Testis (tissue), 3 donors: ENCODE data around the gene TFEB. TPM values are rescaled to one million over a fixed set of nuclear protein-coding genes. Genes with fewer than 3 reads are reported as not detected.

ENCODE experiments used
- DNase-seq: peaks from one replicate; pipeline ENCODE4 v3.0.0-alpha.2; 2019
- H3K27ac ChIP-seq, 2 donors: fragments of 200-600 bp; sonication (generic); one replicate each; pipeline ENCODE4 v1.5.1; 2019
- H3K27me3 ChIP-seq: fragments of 200-600 bp; sonication (generic); one replicate; pipeline ENCODE4 v1.5.1; 2019
- H3K36me3 ChIP-seq: fragments of 200-600 bp; sonication (generic); one replicate; pipeline ENCODE4 v1.5.1; 2017; ENCODE audit warnings: low read depth; ENCODE audit errors: missing control alignments
- H3K4me1 ChIP-seq: fragments of 200-600 bp; sonication (generic); one replicate; pipeline ENCODE4 v1.5.1; 2019
- H3K4me3 ChIP-seq, 2 donors: fragments of 200-600 bp; sonication (generic); one replicate each; pipeline ENCODE4 v1.5.1; 2017 to 2019
- H3K9me3 ChIP-seq: fragments of 200-600 bp; sonication (generic); one replicate; pipeline ENCODE4 v1.5.1; 2017
- POLR2A ChIP-seq: fragments of 450-650 bp; IDR thresholded peaks from one replicate; pipeline ENCODE4 v1.6.1; 2017; ENCODE audit warnings: antibody characterized with exemption, mild to moderate bottlenecking, moderate library complexity
- WGBS, 2 donors: methylation state at CpG; one replicate each; pipeline ENCODE4 v1.1.5; 2018; 5-methylcytosine and 5-hydroxymethylcytosine counted together
- intact Hi-C: fragments of 100-400 bp; cut with DNase I; formaldehyde crosslinking; loops from one replicate; pipeline ENCODE4 v1.15.1; 2023; ENCODE audit warnings: low total_unique reads
- polyA plus RNA-seq: library from polyadenylated mRNA; stranded (reverse); fragments of 350-450 nt; fragmentation: Illumina TruSeq; extraction: RNeasy Lipid Tissue Mini Kit (QIAGEN cat#74804); gene quantifications from one replicate; pipeline ENCODE4 v1.2.3, GENCODE V29; 2014; ENCODE audit warnings: low read depth, low replicate concordance; ENCODE audit not compliant: insufficient read depth
- total RNA-seq, 2 donors: library from RNA; depleted of rRNA; stranded (reverse); fragments of >200 nt; gene quantifications; one replicate each; pipeline ENCODE4 v1.2.3, GENCODE V29; 2016
- TF ChIP-seq, protein P1 (sequence below), 3 experiments: fragments of 450-650 bp in 2 of 3; fragments of 200-600 bp in 1 of 3; sonication (generic) in 1 of 3; IDR thresholded peaks; one replicate each; pipeline ENCODE4 v1.5.1; 2016 to 2019; ENCODE audit warnings: antibody characterized with exemption in 3 of 3, mild to moderate bottlenecking in 2 of 3, moderate library complexity in 1 of 3

Gene TFEB
- total and polyA plus RNA-seq, 3 donors from 2014 or later = 4.5 to 6.3 (median 5.2) TPM

DNA sequence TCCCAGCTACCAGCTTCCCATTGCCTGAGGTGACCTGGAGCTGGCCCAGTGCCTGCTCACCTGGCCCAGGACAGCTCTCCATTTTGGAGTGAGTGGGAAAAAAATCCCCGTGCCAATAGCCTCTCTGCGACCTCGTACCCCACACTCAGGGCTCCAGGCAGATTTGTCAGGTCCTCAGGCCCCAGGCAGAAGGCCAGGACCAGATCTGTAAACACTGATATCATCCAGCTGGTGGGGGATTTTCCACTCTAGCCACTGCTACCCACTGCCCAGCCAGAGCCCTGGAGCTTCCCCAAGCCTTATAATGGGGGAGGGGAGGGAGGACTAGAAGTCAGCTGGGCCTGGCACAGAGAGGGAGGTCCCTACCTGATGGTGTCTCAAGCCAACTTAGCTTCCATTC, 13.1 kb upstream of the TFEB start:
- H3K4me1 ChIP-seq = no peaks in the 10 kb centered on the region
- TF ChIP-seq, protein P1, sequence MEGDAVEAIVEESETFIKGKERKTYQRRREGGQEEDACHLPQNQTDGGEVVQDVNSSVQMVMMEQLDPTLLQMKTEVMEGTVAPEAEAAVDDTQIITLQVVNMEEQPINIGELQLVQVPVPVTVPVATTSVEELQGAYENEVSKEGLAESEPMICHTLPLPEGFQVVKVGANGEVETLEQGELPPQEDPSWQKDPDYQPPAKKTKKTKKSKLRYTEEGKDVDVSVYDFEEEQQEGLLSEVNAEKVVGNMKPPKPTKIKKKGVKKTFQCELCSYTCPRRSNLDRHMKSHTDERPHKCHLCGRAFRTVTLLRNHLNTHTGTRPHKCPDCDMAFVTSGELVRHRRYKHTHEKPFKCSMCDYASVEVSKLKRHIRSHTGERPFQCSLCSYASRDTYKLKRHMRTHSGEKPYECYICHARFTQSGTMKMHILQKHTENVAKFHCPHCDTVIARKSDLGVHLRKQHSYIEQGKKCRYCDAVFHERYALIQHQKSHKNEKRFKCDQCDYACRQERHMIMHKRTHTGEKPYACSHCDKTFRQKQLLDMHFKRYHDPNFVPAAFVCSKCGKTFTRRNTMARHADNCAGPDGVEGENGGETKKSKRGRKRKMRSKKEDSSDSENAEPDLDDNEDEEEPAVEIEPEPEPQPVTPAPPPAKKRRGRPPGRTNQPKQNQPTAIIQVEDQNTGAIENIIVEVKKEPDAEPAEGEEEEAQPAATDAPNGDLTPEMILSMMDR (IDR thresholded peaks at IDR 0.05) = no peak
- TF ChIP-seq POLR2A = no peak
- no peak overlapping the region for H3K27ac ChIP-seq
- H3K9me3 ChIP-seq = no peaks in the 10 kb centered on the region
- no peak for DNase-seq
- H3K4me3 ChIP-seq = no peak overlapping the region
- no peaks in the 10 kb centered on the region for H3K36me3 ChIP-seq
- no peaks in the 10 kb centered on the region for H3K27me3 ChIP-seq
- intact Hi-C loops = no loop called here
- WGBS, 2 donors = 94% methylated on average over 3 of the region's 3 CpGs; no CpG with 5 or more reads in 1 of the 2 donors

DNA sequence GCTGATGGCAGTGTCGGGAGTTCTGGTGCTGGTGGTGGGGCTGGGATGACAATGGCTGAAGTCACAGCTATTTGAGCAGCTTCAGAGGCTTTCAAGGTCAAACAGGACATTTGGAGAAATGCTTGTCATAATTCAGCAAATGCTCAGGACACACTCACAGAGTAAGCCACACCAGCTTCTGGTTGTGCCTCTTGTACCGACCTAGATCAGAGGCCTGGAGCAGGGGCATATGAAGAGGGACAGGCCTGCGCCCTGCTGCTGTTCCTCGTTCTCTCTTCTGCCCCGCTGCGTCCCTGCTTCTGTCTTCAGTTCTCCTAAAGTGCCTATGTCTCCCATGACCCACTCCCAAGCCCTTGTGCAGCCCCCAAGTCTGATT, 12.7 kb upstream of the TFEB start:
- DNase-seq = no peak
- Histone ChIP-seq H3K27me3 (no peaks in the 10 kb centered on the region), H3K9me3 (no peaks in the 10 kb centered on the region), H3K4me1 (no peaks in the 10 kb centered on the region), H3K27ac (no peak overlapping the region), H3K36me3 (no peaks in the 10 kb centered on the region), H3K4me3 (no peak overlapping the region)
- intact Hi-C loops = no loop called here
- TF ChIP-seq, protein P1 (IDR thresholded peaks at IDR 0.05) = no peak
- TF ChIP-seq POLR2A = no peak
- 92 to 95% methylated on average over 6 of the region's 6 CpGs for WGBS, 2 donors

DNA sequence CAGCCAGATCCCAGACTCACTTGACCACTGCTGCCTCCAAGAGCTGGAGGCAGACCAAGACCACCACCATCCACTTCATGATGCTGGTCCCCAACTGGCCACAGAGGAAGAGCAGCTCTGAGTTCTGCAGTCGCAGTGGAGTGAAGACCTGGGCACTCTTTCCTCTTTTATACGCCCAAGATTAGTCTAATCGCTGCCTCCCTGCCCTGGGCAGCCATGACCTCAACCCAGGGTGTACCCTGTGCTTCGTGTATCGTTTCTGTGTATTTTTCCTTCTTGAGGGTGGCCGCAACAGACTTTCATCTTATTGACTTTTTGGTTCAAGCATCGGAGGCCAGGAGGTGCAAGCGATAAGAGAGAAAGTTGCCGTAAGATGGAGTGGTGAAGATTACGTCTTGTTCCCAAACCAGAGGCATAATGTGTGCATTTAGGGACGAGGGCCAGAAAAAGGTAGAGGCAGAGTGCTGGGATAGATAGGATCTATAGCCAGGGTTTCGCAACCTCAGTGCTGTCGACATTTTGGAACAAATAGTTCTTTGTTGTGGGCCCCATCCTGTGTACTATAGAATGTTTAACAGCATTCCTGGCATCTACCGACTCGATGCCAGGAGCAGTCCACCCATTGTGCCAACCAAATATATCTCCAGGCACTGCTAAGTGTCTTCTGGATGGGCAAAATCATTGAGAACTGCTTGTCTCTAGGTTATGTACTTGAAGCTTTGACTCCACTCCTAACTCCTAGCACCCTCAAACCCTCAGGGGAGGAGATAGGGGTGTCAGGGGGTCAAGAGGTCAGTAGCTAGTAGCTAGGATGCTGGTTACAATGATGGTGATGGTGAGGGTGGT, 12.1 kb upstream of the TFEB start, which contains the start of gene PGC:
PGC (minus strand) TSS at position 142 of the 846 bp plus-strand sequence; CDS start at position 79, 63 bp downstream.
- H3K9me3 ChIP-seq = no peaks in the 10 kb centered on the region
- DNase-seq = no peak
- intact Hi-C loops = no loop called here
- no peak within 1 kb of the TSS for H3K27ac ChIP-seq
- H3K4me1 ChIP-seq = no peaks in the 10 kb centered on the region
- no peaks in the 10 kb centered on the region for H3K36me3 ChIP-seq
- H3K27me3 ChIP-seq = no peaks in the 10 kb centered on the region
- WGBS, 2 donors = 92 to 93% methylated on average over 15 of the region's 15 CpGs
- no peak for TF ChIP-seq POLR2A
- TF ChIP-seq, protein P1 (IDR thresholded peaks at IDR 0.05) = no peak
- no peak within 1 kb of the TSS for H3K4me3 ChIP-seq

DNA sequence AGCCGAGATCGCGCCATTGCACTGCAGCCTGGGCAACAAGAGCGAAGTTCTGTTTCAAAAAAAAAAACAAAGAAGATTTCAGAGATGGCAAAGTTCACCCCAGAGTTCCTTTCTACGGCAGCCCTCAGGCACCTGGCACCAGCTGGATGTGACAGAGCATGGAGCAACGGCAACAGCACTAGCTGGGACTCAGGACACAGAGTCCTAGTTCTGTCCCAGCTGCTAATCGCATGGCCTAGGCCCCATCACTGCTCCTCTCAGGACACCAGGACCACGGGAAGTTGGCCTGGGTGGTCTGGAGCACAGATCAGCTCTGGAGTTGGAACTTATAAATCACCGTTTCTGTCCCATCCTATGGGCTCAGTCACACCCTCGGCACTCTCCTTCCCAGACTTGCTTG, 10.7 kb upstream of the TFEB start:
- no peaks in the 10 kb centered on the region for H3K9me3 ChIP-seq
- intact Hi-C loops = no loop called here
- H3K4me1 ChIP-seq = no peaks in the 10 kb centered on the region
- H3K27ac ChIP-seq = no peak overlapping the region
- no peaks in the 10 kb centered on the region for H3K36me3 ChIP-seq
- DNase-seq = no peak
- TF ChIP-seq POLR2A = no peak
- TF ChIP-seq, protein P1 (IDR thresholded peaks at IDR 0.05) = no peak
- H3K4me3 ChIP-seq = no peak overlapping the region
- 76 to 93% methylated on average over 10 of the region's 10 CpGs for WGBS, 2 donors
- H3K27me3 ChIP-seq = no peaks in the 10 kb centered on the region
